GM19035 (cell line): ENCODE measurements around the gene PLIN4.

Source experiments
- ATAC-seq: cut with Tn5 transposase; IDR thresholded peaks from one replicate; pipeline ENCODE4 v1.9.1; 2021; ENCODE audit not compliant: unreplicated experiment

PLIN4 gene

GRCh38 chr19:4507804-4508203 is 10.5 kb downstream of the PLIN4 start:
- ATAC-seq, result no peak

DNA sequence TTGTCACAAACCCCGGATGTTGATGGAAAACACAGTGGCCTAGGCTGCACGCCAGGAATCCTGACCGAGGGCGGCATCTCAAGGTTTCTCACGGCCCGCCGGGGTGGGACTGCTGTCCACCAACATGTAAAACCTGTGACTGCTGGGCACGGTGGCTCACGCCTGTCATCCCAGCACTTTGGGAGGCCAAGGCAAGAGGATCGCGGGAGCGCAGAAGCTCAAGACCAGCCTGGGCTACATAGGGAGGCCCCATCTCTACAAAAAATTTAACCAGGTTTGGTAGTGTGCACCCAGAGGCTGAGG is 11.2 kb downstream of the PLIN4 start:
- no peak for ATAC-seq

DNA sequence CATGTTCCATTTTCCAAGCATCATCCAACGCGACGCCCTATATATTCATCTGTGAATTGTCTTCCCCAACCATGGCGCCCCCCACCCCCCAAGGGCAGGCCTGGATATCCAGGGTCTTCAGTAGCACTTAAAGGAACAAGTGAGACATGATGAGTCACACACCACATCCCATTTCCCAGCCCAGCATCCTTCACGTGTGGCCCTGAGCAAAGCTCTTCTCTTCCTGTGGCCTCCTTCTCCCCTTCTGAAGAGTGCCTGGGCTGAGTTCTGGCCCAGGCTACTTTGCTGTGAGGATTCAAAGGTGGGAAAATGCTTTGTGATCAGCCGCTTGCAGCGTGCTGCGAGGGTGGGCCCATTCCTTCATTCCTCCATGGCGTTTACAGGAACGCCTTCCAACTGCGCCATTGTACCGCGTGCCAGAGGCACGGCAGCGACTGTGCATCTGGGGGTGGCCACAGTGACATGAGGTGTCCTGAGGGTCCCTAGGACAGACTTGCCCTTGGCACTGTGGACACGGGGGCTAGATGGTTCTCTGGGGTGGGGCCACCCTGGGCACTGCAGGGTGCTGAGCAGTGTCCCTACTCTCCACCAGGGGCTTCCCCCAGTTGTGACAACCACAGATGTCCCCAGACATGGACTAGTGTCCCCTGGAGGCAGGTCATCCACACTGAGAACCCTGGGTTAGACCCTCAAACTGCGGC is 11.7 kb downstream of the PLIN4 start:
- no peak for ATAC-seq

GRCh38 chr19:4505570-4506448 is 12.5 kb downstream of the PLIN4 start:
- ATAC-seq, result no peak

- no peak for ATAC-seq
These were observed 13.3 kb downstream of the PLIN4 start for GRCh38 chr19:4504891-4505569.

- ATAC-seq, result no peak
These were observed 14.0 kb downstream of the PLIN4 start for GRCh38 chr19:4504297-4504701.

DNA sequence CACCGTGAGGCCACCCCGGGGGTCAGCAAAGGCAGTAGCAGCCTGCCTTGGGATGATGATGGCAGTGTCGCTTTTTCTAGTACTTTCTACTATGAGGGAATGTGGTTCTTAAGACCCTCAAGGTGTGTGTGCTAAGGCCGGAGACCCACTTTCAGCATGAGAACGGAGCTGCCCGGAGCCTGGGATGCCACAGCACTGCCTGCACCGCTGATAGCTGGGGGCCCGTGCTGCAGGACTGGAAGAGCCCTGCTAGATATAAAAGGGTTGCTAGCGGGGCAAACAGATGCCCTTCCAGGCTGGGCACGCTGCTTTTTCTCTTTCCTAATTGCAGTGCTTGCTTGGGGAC is 14.5 kb downstream of the PLIN4 start:
- ATAC-seq, result no peak

- no peak for ATAC-seq
These were observed 15.0 kb downstream of the PLIN4 start for GRCh38 chr19:4503132-4503824.

DNA sequence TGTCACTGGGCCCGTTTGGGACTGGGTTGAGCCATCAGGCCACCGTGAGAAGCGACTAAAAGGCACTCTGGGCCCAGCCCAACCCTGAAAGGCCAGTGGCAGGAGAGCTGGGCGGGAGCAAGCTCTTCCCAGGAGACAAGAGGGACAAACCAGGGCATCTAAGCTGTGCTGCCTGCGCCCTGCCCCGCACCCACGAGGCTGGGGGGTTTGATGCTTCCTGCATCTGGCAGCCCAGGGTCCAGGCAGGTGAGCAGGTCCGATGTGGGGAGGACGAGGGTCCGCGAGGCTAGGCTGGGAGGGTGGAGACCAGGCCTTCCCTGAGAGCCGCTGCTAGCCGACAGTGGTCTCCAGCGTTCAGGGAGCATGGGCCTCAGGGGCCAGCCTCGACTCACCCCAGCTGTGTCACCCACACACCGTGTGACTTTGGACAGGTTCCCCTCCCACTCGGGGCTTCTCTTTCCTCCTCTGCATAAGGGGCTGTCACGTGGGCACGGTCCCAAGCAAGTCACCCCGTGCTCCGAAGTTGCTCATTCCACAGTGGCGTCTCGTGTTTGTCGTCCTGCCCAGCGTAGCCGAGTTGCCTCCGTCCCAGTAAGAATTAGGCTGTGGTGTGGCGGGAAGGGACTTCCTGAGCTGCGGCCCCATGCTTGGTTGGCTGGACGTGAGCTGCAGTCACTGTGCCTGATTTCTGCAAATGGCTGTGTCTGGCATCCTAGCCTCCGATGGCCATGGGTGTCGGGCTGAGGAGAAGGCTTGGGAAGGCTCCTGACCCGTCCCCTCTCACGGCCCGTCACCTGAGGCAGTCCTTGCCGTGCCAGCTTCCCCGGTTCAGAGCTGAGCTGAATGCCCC is 15.8 kb downstream of the PLIN4 start:
- no peak for ATAC-seq

GRCh38 chr19:4501691-4502090 is 16.6 kb downstream of the PLIN4 start:
- ATAC-seq, result no peak

DNA sequence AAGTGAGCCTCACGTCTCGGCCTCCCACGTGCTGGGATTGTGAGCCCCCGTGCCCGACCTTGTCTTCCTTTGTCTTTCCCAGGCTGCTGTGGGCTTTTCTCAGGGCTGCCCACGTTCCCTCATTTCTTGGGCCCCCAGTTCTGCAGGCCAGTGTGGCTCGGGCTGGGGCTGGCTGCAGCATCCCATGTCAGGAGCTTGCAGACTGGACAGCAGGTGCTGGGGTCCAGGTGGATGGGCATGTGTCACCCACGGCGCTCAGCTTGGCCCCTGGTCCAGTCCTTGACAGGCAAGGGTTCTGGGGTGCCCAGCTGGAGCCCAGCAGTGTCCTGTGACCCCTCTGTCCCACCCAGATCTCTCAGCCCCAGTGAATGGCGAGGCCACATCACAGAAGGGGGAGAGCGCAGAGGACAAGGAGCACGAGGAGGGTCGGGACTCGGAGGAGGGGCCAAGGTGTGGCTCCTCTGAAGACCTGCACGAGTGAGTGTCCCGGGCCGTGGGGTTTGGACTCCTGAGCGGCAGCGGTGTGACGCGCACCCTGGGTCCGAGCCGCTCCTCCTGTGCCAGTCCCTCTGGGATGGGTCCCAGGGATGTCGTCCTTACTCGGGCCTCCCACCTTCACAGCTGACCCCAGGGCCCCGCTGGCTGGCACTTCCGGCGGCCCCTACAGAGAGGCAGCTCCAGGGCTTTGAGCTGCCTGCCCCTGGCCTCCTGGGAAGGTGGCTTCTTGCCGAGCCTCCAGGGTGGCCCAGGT is 17.3 kb downstream of the PLIN4 start:
- no peak for ATAC-seq

GRCh38 chr19:4499855-4500254 is 18.4 kb downstream of the PLIN4 start:
- no peak for ATAC-seq

- no peak for ATAC-seq
These were observed 19.0 kb downstream of the PLIN4 start for GRCh38 chr19:4499318-4499717.

- ATAC-seq, result no peak
These were observed 19.6 kb downstream of the PLIN4 start for GRCh38 chr19:4498694-4499093.

- ATAC-seq, result no peak
These were observed 20.4 kb downstream of the PLIN4 start for GRCh38 chr19:4497770-4498389.

DNA sequence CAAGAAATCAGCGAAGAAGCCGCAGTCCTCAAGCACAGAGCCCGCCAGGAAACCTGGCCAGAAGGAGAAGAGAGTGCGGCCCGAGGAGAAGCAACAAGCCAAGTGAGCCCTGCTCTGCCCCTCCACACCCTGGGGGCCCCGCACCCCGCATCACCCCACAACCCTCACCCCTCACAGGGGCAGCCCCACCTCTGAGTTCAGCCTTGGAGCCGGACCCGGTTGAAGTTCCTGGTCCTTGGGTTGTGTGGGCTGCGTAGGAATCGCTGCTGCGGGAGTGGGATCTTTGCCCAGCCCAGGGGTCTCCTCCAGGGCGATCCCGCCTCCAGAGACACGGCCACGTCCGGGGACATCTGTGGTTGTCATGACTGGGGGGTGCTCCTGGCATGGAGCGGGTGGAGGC is 22.0 kb downstream of the PLIN4 start:
- ATAC-seq, result no peak

- no peak for ATAC-seq
These were observed 22.8 kb downstream of the PLIN4 start for GRCh38 chr19:4495471-4495870.

GRCh38 chr19:4494691-4495064 is 23.6 kb downstream of the PLIN4 start:
- ATAC-seq, result no peak

DNA sequence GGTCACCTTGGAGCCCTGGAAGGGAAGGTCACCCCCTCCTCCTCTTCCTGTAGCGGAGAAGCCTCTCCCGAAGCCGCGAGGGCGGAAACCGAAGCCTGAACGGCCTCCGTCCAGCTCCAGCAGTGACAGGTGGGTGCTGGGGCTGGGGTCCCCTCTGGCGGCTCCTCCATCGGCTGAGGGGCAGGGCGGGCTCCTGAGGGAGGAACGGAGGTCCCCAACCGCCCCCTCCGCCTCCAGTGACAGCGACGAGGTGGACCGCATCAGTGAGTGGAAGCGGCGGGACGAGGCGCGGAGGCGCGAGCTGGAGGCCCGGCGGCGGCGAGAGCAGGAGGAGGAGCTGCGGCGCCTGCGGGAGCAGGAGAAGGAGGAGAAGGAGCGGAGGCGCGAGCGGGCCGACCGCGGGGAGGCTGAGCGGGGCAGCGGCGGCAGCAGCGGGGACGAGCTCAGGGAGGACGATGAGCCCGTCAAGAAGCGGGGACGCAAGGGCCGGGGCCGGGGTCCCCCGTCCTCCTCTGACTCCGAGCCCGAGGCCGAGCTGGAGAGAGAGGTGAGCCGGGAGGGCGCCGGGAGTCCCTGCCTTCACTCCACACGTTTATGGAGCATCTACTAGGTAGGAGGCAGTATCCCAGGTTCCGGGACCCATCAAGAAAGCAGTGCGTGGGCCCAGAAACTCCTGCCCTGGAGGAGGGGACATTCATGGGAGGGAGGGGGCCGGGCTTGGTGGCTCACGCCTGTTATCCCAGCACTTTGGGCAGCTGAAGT is 24.2 kb downstream of the PLIN4 start:
- no peak for ATAC-seq
